GM10847 (cell line): Measurements from ENCODE around the gene CFAP65.

ENCODE experiments used
- POLR2A ChIP-seq: IDR thresholded peaks from 2 replicates; pipeline ENCODE4 v1.6.1; 2011; ENCODE audit not compliant: insufficient read length; ENCODE audit errors: extremely low read depth

Gene CFAP65, protein sequence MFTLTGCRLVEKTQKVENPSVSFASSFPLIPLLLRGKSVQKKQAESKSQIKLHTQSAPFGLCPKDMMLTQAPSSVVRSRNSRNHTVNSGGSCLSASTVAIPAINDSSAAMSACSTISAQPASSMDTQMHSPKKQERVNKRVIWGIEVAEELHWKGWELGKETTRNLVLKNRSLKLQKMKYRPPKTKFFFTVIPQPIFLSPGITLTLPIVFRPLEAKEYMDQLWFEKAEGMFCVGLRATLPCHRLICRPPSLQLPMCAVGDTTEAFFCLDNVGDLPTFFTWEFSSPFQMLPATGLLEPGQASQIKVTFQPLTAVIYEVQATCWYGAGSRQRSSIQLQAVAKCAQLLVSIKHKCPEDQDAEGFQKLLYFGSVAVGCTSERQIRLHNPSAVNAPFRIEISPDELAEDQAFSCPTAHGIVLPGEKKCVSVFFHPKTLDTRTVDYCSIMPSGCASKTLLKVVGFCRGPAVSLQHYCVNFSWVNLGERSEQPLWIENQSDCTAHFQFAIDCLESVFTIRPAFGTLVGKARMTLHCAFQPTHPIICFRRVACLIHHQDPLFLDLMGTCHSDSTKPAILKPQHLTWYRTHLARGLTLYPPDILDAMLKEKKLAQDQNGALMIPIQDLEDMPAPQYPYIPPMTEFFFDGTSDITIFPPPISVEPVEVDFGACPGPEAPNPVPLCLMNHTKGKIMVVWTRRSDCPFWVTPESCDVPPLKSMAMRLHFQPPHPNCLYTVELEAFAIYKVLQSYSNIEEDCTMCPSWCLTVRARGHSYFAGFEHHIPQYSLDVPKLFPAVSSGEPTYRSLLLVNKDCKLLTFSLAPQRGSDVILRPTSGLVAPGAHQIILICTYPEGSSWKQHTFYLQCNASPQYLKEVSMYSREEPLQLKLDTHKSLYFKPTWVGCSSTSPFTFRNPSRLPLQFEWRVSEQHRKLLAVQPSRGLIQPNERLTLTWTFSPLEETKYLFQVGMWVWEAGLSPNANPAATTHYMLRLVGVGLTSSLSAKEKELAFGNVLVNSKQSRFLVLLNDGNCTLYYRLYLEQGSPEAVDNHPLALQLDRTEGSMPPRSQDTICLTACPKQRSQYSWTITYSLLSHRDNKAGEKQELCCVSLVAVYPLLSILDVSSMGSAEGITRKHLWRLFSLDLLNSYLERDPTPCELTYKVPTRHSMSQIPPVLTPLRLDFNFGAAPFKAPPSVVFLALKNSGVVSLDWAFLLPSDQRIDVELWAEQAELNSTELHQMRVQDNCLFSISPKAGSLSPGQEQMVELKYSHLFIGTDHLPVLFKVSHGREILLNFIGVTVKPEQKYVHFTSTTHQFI (N-terminal part only)

DNA sequence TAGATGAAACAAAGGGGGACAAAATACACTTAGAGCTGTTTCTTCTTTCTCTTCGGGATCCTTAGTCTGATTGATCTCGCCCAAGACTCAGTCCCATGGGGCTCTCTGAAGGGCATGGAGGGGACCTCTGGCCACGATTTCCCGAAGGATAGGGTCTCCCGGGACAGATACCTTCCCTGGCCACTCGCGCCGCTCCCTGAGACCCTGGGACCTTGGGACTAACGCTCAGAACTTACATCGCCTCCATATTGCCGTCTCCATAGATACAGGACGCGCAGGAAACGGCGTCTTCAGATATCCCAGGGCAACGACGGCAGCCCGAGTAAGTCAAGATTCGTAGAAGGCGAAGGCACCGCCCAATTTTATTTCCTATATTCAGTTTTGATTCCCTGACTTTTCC lies at the start of gene CFAP65:
TSS of gene CFAP65 (minus strand) at position 265 of the 400 bp plus-strand sequence. CDS start 2,468 bp downstream, outside the sequence.
- TF ChIP-seq POLR2A = no peak

DNA sequence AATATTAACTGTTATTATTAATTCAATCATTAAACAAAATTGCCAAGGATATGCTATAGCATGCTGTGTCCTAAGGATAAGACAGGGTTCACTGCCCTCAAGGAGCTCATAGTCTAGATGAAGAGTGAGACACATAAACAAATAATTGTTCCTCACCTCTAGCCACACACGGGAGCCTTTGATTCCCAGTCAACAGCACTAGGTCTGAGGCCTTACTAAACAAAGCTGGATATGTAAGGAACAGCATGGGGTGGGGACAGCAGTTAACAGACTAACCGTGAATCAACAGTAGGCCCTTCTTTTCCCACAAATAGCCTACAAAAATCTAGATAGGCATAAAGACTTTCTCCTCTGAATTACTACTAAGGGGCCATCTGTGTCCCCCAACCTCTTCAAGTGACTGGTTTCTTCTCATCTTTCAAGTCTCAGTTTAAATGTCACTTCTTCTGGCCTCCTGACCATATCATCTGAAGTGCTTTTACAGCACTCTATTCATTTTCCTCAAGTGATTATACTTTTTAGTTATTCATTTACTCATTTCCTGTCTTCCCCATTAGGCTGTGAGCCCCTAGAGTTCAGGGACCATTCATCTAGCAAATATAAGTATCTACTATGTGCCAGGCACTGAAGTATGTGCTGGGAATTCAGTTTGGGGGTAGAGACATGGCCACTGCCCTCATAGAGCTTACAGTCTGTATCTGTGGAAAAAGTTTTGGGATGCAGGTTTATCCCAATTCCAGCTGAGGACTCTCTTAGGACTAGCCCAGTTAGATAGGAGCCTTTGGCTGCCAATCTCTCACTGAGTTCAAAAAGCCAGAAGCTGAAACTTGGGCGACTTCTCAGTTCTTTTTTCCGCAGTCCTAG lies 49.4 kb upstream of the CFAP65 start:
- no peak for TF ChIP-seq POLR2A

DNA sequence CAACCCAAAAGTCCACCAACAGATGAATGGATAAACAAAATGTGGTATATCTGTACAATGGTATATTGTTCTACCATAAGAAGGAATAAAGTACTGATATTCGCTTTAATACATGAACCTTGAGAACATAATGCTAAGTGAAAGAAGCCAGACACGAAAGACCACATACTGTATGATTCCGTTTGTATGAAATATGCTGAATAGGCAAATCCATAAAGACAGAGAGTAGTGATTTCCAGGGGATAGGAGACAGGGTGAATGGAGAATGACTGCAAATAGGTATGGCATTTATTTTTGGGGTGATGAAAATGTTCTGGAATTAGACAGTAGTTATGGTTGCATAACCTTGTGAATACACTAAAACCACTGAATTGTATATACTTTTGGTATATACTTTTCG lies 48.0 kb upstream of the CFAP65 start:
- no peak for TF ChIP-seq POLR2A

DNA sequence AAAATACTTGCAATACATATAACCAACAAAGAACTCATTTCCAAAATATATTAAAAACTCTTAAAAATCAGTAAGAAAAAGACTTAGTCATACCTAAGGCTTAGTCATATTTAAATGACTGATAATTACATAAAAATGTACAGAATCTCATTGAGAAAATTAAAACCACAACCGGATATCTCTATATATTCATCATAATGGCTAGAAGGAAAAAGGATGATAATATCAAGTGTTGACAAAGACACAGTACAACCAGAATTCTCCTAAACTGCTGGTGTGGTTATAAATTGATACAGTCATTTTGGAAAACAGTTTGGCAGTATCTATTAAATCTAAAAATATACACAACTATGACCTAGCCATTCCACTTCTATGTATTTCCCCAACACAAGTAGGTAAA lies 46.5 kb upstream of the CFAP65 start:
- no peak for TF ChIP-seq POLR2A

DNA sequence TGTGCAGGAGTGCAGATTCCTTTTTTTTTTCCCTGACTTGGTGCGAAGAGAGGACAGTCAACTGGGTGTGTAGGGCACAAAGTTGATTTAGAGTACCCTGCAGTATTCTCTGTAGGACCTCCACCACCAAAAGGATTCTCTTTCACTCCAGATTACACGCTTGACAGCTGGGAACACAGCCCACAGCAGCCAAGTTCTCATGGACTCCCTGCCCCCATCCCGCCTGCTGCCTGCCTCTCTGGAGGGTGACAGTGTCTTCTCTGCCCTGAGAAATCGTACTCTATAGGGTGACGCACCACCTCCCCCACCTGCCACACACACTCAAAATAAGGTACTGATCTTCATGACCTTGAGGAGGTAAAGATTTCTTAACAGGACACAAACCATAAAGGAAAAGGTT lies 46.0 kb upstream of the CFAP65 start:
- TF ChIP-seq POLR2A = no peak

DNA sequence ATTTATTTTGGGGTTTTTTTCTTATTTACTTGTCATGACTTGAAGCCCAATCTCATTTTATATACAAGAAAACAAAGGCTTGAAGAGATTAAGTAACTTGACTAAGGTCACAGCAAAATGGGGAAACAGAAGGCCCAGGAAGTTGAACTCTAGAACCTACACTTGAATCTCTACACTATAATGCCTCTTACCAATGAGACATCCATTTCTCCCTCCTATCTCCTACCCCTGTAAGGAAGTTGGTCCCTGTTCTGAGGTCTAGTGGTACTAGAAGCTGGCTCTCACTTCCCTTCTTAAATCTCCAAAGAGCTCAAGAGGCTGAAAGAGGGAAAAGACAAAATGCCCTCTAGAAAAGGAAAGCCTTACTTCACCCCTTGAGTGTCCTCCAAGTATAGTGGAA lies 44.9 kb upstream of the CFAP65 start:
- no peak for TF ChIP-seq POLR2A

DNA sequence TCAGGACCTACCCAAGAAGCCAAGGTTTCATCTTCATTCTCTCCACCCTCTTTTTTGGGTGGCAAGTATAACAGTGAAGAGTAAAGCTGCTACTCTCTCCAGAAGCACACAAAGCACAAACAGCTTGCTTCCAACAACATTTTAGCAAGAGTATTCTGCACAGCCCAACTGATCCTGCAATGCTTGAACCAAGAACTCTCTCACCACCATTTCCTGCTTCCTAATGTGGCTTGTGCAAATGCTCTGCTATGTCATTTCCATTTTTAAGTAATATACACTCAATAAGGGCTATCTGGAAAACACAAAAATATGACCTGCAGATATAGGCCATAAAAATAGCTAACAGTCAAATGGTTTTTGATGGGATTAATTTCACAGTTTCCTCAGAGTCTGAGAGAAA lies 43.5 kb upstream of the CFAP65 start:
- no peak for TF ChIP-seq POLR2A

DNA sequence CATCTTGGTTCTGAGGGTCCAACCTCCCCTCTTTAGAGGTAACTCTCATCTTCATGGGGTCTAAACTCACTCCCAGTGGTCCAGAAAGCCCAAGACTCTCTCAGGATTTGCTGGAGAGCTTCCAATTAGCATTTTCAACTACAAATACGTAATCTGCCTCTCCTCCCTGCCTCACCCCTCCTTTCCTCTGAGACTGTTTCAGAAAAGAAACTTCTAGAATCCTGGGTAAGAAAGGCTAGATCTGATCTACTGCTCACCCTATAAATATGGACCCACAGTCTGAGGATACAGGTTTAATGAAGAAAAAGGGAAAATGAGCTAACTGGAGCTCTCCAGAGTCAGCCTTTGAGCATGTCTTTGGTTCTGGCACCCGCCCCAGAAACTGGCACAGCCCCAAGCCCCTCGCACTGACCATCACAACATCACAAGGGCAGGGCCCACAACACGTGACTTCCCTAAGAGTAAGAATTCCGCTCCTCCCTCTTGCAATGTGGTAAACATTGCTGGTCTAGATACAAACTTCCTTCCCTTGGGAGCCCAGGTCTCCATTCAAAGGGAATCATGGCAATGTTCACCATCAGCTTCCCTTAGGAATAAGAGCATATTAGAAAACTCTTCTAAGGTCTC lies 41.1 kb upstream of the CFAP65 start:
- no peak for TF ChIP-seq POLR2A

DNA sequence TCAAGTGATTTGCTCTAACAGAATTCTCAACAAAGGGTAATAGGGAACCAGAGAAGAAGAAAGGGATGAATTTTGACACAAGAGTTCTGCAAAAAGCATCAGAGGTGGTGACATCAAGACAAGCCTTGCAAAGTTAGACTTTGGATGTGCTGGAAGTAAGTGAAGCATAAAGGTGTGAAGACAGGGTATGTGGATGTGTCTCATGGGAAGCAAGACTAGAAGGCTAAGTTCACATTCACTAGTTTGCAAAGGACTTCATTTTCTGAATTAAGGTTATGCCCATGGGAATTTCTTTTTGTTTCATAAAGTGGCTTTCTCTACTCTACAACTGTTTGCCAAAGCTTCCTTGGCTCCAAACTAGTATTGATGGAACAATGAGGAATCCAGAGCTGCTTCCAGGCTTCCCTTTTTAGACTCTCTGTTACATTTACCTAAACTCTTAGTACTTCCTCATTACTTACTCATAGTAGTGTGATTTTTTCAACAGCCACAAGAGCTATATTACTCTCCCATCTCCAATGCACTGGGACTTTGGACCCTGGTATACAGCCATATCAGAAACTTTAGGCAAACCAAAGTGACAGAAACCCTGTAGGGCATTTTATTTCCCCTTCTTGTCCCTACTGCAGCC lies 40.5 kb upstream of the CFAP65 start:
- TF ChIP-seq POLR2A = no peak

DNA sequence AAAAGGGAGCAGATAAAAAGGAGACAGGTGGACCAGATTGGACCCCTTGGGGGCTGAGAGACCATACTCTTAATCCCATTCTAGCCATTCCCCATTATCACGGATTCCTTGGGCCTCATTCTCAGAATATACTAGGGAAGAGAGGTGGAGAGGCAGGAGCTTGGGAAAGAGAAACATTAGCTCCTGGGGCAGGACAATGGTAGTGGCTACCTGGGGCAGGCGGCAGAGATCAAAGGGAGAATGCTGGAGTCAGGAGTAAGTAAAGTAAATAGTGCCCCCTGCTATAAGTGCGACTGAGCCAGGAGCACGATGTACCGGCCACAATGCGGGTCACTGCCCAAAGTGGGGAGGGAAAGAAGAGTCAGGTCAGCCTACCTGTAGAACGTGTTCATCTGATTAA lies 39.8 kb upstream of the CFAP65 start:
- TF ChIP-seq POLR2A = no peak

DNA sequence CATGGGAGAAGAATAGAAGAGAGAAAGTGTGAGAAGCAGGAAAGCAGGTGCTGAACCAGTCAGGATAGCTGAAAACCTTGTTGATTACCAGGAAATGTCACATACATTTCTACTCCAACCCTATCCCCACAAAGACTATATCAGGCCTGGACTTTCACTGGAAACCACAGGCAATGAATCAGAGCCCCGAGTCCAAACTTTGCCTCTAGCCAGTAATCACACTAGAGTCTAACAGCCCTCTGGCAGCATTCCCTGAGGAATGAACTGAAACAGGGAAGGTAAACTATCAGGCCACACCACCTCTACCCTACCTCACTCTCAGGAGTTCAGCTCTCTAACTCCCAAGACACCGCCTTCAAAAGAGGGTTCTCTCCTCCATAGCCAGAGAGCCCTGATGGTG lies 38.1 kb upstream of the CFAP65 start:
- no peak for TF ChIP-seq POLR2A

DNA sequence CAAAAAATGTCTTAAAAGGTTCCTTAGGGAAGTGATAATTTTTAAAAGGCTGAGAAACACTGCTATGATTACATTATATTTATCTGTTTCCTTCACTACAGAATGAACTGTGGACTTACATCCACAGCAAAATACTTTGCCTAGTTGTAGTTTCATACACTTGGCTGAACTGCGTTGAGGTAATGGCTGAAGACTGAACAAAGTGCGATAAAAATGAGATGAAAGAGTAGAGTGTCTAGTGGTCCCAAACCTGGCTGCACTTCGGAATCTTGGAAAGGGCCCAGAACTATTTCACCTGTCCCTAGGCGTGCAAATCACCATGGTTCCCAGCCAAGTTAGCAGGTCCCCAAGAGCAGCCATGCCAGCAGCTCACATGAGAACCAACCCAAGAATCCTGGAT lies 37.6 kb upstream of the CFAP65 start:
- no peak for TF ChIP-seq POLR2A

DNA sequence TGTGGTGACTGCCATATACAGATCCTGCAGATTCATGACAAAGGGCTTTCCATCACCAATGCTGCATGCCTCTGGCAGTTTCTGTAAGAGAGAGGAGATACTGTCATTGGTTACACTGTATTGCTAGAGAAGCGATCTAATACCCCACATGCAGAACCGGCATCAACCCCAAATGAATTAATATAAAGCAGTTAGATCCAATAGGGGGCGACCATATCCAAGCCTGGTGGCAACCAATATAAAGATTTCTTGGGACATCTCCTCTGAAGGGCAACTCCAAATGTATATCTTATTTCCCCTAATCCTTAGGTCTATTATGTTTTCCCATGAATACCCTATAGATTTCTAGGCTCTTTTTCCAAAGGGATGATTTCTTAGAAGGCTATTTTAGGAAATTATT lies 36.8 kb upstream of the CFAP65 start:
- TF ChIP-seq POLR2A = no peak

DNA sequence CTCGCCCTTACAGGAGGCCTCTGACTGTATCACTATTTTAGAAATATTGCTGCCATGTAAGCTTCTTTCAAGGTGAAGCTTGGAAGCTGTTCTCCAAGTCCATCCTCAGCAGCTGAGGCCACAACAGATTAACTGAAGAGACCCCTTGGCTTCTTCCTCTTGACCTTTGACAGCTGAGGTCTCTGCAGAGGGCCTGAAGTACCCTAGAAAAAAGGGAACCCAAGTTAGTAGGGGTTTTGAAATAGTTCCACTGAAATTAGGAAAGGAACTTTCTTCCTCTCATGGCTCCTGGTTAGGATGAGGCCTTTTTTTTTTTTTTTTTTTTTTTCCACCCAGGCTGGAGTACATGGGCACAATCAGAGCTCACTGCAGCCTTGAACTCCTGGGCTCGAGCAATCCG lies 34.9 kb upstream of the CFAP65 start:
- TF ChIP-seq POLR2A = no peak
